Fibroblast of the conjunctiva (primary cell): ENCODE measurements around the gene CHRNE.
A peak's percentile ranks its signal among the peaks of the same experiment; 100 is the strongest.
"Not testable (repeated sequence)": the region's sequence is repeated elsewhere in the genome, so short reads cannot be mapped to it uniquely, and the experiment has no call there.

ENCODE experiments used
- DNase-seq: peaks from one replicate; pipeline ENCODE4 v3.0.0-alpha.2; 2010; ENCODE audit warnings: low read depth

CHRNE gene

GRCh38 chr17:4906642-4907041, 3.7 kb upstream of the CHRNE start:
- not testable (repeated sequence) for DNase-seq

DNA sequence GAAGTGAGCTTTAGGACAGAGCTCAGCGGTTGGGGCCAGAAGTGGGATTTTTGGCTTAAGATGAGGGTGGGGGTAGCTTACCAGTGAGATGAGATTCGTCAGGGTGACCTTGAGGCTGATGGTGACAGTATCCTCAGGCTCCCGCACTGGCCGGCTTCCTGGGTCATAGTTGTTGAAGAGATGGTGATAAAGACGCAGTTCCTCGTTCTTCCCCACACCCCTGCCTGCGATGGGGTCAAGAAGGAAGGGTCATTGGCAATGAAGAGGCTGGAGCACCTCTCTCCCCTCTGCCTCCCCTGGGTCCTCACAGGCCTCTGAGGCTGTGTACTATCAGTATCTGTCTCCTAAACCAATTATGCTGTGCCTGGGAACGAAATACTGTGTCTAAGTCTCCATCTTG, 358 bp downstream of the CHRNE start:
- no peak for DNase-seq

- DNase-seq, result no peak
Observed at GRCh38 chr17:4901648-4902344, 1.1 kb downstream of the CHRNE start.

GRCh38 chr17:4901108-4901647, 1.7 kb downstream of the CHRNE start:
- no peak for DNase-seq

DNA sequence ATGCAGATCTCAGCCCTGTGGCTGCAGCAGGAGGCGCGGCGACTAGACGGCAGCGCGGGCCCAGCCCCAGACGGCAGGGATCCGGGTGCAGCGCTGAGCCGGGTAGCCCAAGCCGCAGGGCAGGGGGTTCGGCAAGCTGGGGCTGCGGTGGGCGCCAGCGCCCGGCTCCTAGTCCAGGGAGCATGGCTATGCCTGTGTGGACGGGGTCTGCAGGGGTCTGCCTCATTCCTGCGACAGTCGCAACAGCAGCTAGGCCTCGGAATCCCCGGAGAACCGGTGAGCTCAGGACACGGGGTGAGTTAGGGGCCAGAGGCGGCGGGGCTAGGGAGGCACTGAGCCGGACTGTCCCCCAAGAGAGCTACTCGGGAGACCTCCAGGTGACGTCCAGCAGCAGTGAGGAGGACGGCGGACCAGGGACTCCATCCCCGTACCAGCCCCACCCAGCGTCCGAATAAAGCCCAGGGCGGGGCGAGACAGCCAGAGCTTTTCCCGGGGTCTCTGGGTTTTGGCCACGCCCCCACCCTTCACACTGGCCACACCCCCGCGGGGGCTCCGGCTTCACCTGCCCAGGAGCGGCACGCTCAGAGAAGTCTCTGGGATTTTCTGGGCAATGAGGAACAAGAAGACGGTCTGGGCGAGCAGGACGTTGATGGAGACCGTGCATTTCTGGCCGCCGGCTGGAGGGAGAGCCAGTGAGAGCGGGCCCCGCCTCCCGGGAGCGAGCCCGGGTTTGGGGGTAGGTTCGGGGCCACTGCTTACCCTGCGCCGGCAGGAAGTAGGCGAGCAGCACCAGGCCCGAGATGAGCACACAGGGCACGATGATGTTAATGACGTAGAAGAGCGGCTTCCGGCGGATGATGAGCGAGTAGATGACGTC, 2.4 kb downstream of the CHRNE start:
- no peak for DNase-seq

DNA sequence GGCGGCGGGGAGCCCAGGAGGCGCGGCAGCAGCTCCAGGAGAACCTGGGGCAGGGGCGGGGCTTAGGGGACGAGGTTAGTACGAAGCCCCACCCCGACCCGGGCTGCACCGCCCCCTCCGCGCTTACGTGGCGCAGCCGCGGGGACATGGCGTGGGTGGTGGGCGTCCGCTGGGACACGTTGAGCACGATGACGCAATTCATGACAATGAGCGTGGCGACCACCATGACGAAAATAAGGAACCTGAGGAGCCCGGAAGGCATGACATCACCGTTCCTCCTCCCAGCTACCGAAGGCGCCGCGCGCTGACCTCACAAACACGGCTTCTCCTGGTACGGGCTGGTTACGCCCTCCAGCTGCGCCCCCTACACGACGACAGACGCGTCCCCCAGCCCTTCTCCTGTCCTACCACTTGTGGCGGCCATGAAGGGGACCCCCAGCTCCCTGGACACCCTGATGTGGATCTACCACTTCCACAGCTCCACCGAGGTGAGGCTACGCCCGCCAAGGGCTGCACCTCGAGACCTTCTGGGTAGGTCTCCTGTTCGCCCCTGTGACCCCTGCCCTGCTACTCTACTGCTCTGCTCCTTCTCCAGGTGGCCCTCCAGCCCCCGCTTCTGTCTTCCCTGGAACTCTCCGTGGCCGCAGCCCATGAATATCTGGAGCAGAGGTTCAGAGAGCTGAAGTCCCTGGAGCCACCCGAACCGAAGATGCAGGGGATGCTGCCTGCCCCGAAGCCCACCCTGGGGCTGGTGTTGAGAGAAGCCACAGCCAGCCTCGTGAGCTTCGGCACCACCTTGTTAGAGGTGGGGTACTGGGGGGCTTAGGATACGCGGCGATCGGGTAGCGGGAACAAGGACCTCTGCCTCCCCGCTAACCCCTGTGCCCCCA, 3.3 kb downstream of the CHRNE start, which contains the start of gene C17orf107:
C17orf107 (plus strand) TSS at position 196 of the 890 bp plus-strand sequence; CDS start at position 423, 227 bp downstream.
- peak; percentile 54 for DNase-seq

DNA sequence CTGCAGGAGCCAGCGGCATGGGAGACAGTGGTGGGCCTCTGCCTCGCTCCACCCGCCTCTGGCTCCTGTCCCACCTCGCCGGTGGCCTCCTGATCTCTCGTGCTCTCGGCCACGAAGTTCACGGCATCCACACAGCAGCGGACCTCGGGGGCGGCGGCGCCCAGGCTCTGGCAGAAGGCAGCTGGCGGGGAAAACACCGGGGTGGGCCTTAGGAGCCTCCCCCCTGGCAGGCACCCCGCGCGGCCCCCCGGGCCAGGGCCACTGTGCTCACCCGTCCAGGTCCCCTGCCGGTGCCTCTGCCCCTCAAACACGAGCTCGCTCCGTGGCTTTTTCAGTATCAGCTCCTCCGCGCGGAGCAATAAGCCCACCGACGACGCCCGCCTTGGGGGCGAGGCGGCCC, 4.0 kb downstream of the CHRNE start:
- DNase-seq, result no peak

GRCh38 chr17:4898351-4898750, 4.5 kb downstream of the CHRNE start:
- no peak for DNase-seq

DNA sequence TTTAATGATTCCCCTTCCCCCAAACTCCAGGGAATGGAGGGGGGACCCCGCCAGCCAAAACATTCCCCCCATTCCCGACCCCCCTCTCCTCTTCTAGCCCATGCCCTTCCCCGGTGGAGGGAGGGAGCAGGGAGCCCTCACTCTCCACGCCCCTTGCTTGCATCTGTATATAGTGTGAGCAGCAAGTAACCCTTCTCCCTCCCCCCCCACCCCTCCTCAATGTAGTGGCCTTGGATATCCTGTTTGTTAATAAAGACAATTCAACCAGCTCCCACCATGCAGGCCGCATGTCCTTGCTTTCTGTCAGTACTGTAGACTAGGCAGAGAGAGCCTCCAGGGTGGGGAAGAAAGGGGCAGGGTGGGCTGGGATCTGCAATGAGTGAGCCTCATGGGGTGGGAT, 5.1 kb downstream of the CHRNE start:
- DNase-seq, result no peak

DNA sequence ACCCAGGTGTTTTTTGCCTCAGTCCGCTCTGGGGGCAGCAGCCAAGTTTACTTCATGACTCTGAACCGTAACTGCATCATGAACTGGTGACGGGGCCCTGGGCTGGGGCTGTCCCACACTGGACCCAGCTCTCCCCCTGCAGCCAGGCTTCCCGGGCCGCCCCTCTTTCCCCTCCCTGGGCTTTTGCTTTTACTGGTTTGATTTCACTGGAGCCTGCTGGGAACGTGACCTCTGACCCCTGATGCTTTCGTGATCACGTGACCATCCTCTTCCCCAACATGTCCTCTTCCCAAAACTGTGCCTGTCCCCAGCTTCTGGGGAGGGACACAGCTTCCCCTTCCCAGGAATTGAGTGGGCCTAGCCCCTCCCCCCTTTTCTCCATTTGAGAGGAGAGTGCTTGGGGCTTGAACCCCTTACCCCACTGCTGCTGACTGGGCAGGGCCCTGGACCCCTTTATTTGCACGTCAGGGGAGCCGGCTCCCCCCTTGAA, 5.7 kb downstream of the CHRNE start:
- no peak for DNase-seq

DNA sequence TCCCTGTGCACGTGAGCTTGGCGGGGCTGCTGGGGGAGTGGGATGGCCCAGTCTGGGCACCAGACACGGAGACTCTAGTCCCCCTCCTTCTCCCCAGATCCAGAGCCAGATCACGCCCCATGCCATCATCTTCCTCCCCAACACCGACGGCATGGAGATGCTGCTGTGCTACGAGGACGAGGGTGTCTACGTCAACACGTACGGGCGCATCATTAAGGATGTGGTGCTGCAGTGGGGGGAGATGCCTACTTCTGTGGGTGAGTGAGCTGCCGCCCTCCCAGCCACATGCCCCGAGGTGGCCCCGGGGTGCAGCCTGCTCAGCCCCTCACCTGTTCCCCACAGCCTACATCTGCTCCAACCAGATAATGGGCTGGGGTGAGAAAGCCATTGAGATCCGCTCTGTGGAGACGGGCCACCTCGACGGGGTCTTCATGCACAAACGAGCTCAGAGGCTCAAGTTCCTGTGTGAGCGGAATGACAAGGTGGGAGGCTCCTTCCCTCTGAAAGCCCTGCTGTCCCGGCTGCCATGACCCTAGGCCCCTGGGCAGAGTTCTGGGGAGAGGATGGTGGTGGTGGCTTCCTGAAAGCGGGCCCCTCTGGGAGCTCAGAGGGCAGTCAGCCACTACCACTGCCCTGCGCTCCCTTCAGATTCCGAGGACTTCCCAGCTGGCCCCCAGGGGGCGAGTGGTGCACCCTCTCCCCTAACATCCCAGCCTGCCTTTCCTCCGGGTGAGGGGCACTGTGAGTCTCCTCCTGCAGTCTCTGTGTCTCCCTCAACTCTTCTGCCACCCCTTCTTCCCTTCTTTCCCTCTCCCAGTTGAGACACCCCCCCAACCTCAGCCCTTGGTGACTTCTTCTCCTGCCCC, 6.3 kb downstream of the CHRNE start:
- DNase-seq, result no peak

DNA sequence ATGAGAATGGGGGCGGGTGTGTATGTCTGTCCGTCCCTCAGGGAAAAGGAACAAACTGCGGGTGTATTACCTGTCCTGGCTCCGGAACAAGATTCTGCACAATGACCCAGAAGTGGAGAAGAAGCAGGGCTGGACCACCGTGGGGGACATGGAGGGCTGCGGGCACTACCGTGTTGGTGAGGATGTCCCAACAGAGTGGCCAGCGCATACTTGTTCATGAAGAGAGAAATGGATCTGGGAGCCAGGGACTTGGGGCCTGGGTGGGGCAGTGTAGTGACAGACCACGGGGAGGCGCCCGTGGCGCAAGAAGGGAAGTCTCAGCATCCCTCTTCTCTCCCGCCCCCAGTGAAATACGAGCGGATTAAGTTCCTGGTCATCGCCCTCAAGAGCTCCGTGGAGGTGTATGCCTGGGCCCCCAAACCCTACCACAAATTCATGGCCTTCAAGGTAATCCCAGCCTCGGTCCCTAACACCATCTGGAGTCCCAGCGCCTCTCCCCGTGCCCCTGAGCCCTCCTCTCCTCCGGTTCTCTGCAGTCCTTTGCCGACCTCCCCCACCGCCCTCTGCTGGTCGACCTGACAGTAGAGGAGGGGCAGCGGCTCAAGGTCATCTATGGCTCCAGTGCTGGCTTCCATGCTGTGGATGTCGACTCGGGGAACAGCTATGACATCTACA, 7.1 kb downstream of the CHRNE start:
- DNase-seq, result no peak

DNA sequence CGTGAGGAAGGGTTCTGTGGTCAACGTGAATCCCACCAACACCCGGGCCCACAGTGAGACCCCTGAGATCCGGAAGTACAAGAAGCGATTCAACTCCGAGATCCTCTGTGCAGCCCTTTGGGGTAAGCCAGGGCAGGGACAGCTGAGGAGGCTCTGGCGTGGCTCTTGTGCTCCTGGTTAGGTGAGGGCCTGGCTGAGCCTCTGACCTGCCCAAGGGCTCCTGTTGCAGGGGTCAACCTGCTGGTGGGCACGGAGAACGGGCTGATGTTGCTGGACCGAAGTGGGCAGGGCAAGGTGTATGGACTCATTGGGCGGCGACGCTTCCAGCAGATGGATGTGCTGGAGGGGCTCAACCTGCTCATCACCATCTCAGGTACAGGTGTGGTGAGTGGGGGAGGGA, 7.8 kb downstream of the CHRNE start:
- DNase-seq, result no peak

DNA sequence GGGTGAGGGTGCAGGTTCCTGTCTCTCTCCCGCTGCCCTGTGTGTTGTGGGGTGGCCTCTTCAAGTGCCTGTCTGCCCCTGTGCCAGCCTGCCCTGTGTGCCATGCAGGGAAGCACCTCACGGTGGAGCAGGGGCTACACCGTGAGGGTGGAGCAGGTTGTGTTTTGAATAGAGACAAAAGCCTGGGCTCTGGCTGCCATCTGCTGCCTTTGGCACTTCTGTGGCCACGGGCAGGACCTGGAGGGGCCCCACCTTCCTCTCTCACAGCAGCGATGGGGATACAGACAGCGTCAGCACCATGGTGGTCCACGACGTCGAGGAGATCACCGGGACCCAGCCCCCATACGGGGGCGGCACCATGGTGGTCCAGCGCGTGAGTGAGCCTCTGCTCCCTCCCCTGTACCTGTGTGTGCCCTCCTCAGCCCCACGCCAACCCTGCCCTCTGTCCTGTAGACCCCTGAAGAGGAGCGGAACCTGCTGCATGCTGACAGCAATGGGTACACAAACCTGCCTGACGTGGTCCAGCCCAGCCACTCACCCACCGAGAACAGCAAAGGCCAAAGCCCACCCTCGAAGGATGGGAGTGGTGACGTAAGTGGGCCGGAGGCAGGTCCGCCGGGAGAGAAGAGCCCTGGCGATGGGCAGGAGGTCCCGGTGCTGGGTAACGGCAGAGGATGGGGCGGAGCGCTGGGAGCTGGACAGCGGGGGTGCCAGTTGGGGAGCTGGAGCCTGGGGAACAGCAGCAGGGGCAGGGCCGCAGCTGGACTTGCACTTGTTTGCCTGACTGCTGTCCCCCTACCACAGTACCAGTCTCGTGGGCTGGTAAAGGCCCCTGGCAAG, 9.0 kb downstream of the CHRNE start:
- no peak for DNase-seq

DNA sequence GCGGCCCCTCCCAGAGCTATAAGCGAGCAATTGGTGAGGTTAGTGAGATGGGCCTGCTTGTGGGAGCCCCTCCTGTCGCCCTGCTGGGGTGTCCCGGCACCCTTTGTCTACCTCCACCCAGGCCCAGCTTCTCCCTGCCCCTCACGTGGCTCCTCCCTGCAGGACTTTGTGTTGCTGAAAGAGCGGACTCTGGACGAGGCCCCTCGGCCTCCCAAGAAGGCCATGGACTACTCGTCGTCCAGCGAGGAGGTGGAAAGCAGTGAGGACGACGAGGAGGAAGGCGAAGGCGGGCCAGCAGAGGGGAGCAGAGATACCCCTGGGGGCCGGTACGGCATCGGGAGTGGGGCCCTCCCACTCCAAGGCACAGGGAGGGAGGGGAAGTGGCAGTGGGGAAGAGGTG, 9.6 kb downstream of the CHRNE start:
- no peak for DNase-seq

- DNase-seq, result no peak
Observed at GRCh38 chr17:4892499-4893221, 10.2 kb downstream of the CHRNE start.

DNA sequence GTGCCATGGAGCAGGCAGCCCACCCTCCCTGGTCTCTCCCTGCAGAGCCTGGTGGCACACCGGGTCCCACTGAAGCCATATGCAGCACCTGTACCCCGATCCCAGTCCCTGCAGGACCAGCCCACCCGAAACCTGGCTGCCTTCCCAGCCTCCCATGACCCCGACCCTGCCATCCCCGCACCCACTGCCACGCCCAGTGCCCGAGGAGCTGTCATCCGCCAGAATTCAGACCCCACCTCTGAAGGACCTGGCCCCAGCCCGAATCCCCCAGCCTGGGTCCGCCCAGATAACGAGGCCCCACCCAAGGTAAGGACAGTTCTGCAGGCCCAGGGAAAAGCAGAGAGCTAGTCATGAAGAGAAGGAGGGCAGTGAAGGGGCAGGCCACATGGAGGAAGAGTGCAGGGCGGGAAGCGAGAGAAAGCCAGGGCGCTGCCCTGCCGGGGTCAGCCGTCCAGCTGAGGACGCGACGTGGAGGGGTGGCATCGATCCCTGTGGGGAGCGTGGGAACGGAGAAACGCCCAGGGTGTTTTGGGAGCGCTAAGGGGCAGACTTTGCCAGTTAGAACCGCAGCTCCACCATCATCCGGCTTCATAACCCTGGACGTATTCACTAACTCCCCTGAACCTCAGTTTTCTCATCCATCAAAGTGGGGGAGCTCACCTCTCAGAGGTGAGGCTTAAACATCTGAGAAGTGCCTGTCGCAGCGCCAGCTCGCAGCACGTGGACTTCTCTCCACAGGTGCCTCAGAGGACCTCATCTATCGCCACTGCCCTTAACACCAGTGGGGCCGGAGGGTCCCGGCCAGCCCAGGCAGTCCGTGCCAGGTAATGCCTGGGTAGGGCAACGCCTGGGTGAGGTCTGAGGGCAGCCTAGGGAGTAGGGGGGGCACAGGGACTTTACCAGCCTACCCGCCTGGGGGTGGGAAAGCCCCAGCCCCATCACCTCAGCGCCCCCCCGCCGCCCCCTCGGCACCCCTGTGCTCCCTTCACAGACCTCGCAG, 11.2 kb downstream of the CHRNE start:
- DNase-seq, result no peak
